ENCODE measurements around the gene ADM2. TPM values are rescaled to one million over a fixed set of nuclear protein-coding genes. Genes with fewer than 3 reads are reported as not detected.

ADM2 gene
- total RNA-seq, 6 donors from 2014 or later: 0.30 to 3.1 (median 1.6) TPM

- H3K27ac ChIP-seq: peak overlapping the region in 1 of 4 donors; percentile 93
- no peaks in the 10 kb centered on the region for H3K9me3 ChIP-seq
- TF ChIP-seq, protein P1, sequence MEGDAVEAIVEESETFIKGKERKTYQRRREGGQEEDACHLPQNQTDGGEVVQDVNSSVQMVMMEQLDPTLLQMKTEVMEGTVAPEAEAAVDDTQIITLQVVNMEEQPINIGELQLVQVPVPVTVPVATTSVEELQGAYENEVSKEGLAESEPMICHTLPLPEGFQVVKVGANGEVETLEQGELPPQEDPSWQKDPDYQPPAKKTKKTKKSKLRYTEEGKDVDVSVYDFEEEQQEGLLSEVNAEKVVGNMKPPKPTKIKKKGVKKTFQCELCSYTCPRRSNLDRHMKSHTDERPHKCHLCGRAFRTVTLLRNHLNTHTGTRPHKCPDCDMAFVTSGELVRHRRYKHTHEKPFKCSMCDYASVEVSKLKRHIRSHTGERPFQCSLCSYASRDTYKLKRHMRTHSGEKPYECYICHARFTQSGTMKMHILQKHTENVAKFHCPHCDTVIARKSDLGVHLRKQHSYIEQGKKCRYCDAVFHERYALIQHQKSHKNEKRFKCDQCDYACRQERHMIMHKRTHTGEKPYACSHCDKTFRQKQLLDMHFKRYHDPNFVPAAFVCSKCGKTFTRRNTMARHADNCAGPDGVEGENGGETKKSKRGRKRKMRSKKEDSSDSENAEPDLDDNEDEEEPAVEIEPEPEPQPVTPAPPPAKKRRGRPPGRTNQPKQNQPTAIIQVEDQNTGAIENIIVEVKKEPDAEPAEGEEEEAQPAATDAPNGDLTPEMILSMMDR (IDR thresholded peaks at IDR 0.05): peak in 2 of 6 experiments; percentile 5 to 15
- TF ChIP-seq POLR2A (IDR thresholded peaks at IDR 0.05): no peak
- no peak for TF ChIP-seq EP300 (IDR thresholded peaks at IDR 0.05)
- no peaks in the 10 kb centered on the region for H3K27me3 ChIP-seq
- H3K4me1 ChIP-seq: peaks cover 50 to 66% (median 54%) of the 10 kb centered on the region in 4 donors
- DNase-seq (no peak), ATAC-seq (ENCODE audit: low FRiP score in 2 of 2) (no peak)
- peaks cover 0 to 2% (median 2%) of the 10 kb centered on the region in 4 donors for H3K36me3 ChIP-seq
- 77 to 94% methylated on average over 5 to 6 of the region's 6 CpGs for WGBS, 2 donors
- peak overlapping the region in 1 of 4 donors; percentile 97 for H3K4me3 ChIP-seq
These were observed 8.3 kb upstream of the ADM2 start for GRCh38 chr22:50473088-50473487.

DNA sequence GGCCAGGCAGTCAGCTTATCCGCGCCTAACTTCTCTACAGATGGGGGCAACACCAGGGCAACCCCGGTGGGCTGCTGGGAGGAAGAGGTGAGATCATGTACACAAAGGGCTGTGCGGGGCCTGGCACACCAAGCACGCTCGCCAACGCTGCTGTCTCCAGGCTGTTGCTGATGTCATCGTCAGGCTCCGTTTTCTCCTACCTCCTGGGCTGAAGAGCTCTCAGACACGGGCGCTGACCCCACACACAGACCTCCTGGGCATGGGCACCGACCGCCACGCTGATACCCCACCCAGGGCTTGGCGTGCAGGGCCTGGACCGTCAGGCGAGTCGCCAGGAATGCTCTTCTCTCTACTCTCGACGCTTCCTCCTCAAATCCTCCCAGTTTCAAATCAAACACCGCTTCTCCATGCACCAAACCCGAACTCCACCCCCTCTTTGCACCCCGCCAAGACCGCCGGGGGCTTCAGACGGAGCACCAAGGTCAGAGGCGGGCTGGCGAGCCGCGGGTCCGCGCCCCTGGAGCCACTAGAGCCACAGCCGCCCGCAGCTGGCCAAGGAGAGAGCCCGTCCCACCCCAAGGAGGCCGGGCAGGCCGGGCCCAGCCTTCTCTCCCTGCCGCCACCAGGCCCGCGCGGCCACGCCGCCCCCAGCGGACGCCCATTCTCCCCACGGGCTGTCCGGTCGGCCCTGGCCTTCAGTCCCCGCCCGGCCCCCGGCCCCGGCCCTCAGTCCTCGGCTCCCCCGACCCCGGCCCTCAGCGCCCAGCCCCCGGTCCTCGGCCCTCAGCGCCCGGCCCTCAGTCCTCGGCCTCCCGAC lies 7.3 kb upstream of the ADM2 start:
- no peaks in the 10 kb centered on the region for H3K27me3 ChIP-seq
- DNase-seq (peak; percentile 43 to 91), ATAC-seq (ENCODE audit: low FRiP score in 2 of 2) (peak; percentile 16 to 59)
- H3K4me1 ChIP-seq: peaks cover 49 to 60% (median 54%) of the 10 kb centered on the region in 4 donors
- H3K4me3 ChIP-seq: peak overlapping the region; percentile 89 to 99 (median 95)
- peak overlapping the region; percentile 81 to 93 (median 84) for H3K27ac ChIP-seq
- H3K36me3 ChIP-seq: no peaks in the 10 kb centered on the region
- TF ChIP-seq, protein P1 (IDR thresholded peaks at IDR 0.05): no peak
- TF ChIP-seq EP300 (IDR thresholded peaks at IDR 0.05) (no peak), POLR2AphosphoS5 (IDR thresholded peaks at IDR 0.05) (no peak), POLR2A (IDR thresholded peaks at IDR 0.05) (no peak)
- 4 to 7% methylated on average over 16 to 37 of the region's 62 CpGs for WGBS, 2 donors
- H3K9me3 ChIP-seq: no peaks in the 10 kb centered on the region

- ATAC-seq (ENCODE audit: low FRiP score in 2 of 2) (peak; percentile 95 to 97), DNase-seq (peak; percentile 95 to 98)
- Histone ChIP-seq H3K36me3 (no peaks in the 10 kb centered on the region), H3K9me3 (no peaks in the 10 kb centered on the region), H3K27ac (peak within 1 kb of the TSS; percentile 81 to 93 (median 86)), H3K4me1 (peaks cover 40 to 50% (median 46%) of the 10 kb centered on the region in 4 donors), H3K27me3 (no peaks in the 10 kb centered on the region), H3K4me3 (peak within 1 kb of the TSS; percentile 89 to 99 (median 95))
- WGBS, 2 donors: 19 to 27% methylated on average over 3 to 7 of the region's 97 CpGs
- peak in 1 of 2 donors; percentile 56 for TF ChIP-seq POLR2AphosphoS5 (IDR thresholded peaks at IDR 0.05)
- peak in 3 of 4 donors; percentile 37 to 79 (median 53) for TF ChIP-seq POLR2A (IDR thresholded peaks at IDR 0.05)
- TF ChIP-seq, protein P1 (IDR thresholded peaks at IDR 0.05): peak in 3 of 6 experiments; percentile 6 to 17 (median 7)
- TF ChIP-seq EP300 (IDR thresholded peaks at IDR 0.05): no peak
These were observed 6.4 kb upstream of the ADM2 start, which contains the start of gene SBF1 for GRCh38 chr22:50474710-50475651. SBF1 (minus strand) TSS chr22:50475035; CDS start chr22:50474840, 195 bp downstream.

GRCh38 chr22:50475652-50476002 lies 5.7 kb upstream of the ADM2 start:
- no peak for ATAC-seq (ENCODE audit: low FRiP score in 2 of 2)
- no peaks in the 10 kb centered on the region for H3K27me3 ChIP-seq
- H3K36me3 ChIP-seq: no peaks in the 10 kb centered on the region
- DNase-seq: no peak
- H3K4me3 ChIP-seq: peak overlapping the region in 3 of 4 donors; percentile 89 to 99 (median 97)
- H3K4me1 ChIP-seq: peaks cover 33 to 44% (median 40%) of the 10 kb centered on the region in 4 donors
- H3K27ac ChIP-seq: peak overlapping the region in 2 of 4 donors; percentile 78 to 93
- H3K9me3 ChIP-seq: no peaks in the 10 kb centered on the region
- WGBS, 2 donors: 85 to 90% methylated on average over 6 of the region's 6 CpGs
- TF ChIP-seq, protein P1 (IDR thresholded peaks at IDR 0.05): no peak
- no peak for TF ChIP-seq EP300 (IDR thresholded peaks at IDR 0.05)
- no peak for TF ChIP-seq POLR2A (IDR thresholded peaks at IDR 0.05)
- no peak for TF ChIP-seq POLR2AphosphoS5 (IDR thresholded peaks at IDR 0.05)

All from upper lobe of left lung (tissue), 6 donors.